ENCODE results near the gene ZBTB38.
A peak's percentile ranks its signal among the peaks of the same experiment; 100 is the strongest.

The ZBTB38 gene

DNA sequence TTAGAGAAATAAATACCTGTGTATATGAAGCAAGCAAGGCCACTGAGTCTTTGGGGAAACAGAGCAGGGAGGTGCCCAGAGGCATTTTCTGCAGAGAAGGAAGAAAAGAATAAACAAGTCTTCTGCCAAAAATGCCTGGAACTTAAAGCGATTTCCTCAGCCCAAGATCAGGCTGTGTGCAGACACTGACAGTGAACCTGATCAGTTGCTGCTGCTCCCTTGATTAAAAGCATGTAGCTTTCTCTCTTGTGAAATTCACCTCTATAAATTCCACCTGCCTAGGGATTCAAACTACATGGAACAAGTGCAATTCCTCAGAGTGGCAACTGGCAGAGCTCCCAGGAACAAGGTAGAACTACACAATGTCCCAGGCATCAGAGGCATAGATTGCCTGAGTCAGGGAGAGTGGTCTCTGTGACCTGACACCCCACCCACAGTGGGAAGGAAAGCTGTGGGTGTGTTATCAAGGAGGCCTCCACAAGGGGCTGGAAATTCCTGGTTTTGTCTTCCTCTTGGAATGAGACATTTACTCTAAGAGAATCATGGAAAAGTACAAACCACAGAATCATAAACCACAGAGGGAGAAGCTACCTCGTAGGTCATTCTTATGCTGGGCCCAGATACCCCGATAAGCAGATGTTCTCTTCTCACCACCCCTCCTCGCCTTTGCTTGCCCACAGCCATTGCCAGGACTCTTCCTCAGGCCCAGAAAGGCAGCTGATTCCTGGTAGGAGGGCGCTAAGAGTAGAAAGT, 1.8 kb upstream of the ZBTB38 start:
- no peak for DNase-seq (ENCODE audit: low spot score)

DNA sequence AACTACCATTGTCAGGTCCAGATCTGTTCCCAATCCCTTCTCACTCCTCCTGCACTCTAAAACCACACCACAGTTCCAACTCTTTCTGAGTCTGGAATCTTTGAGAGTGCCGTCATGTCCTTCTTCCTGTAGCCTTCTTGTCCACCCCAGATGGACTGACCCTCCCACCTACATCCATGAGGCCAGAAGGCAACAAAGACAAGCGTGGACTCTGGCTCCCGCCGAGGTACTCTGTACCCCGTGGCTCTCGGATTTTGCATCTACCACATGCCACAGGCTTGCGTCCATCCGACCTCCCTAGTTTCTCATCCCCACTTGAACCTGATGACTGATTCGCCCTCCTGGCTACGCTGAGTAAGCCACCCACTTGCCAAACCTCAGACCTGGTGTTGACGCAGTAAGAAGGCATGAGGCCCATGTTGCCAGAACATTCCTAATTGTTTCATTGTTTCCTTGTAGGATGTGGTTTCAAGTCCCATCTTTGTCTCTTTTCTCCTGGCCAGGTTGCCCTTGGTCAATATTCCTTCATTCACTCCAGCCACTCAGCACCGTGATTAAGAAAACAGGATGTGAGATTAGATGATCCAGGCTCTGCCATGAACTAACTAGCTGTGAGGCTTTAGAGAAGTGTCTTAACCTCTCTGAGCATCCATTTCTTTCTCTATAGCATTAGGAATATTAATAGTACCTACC, 1.1 kb upstream of the ZBTB38 start:
- no peak for DNase-seq (ENCODE audit: low spot score)

GRCh38 chr3:141368925-141369794, 856 bp downstream of the ZBTB38 start:
- no peak for DNase-seq (ENCODE audit: low spot score)

DNA sequence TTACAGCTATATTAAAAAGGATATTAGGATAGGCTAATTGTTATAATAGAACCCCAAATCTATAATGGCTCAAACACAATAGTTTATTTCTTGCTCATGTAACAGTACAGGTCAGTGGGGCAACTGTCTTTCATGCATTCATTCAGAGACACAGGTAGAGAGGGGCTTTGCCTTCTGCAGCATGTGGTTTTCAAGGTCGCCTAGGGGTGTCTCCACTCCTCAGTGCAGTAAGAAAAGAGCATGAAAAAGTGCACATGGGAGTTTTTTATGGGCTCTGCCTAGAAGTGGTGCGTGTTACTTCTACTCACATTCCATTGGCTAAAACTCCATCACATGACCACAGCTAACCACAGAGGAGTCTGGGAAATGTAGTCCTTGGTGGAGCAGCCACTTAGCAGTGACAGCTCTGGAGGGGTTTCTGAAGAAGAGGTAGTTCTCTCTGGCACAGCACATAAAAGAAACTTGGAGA, 1.8 kb downstream of the ZBTB38 start:
- peak; percentile 89 for DNase-seq (ENCODE audit: low spot score)

DNA sequence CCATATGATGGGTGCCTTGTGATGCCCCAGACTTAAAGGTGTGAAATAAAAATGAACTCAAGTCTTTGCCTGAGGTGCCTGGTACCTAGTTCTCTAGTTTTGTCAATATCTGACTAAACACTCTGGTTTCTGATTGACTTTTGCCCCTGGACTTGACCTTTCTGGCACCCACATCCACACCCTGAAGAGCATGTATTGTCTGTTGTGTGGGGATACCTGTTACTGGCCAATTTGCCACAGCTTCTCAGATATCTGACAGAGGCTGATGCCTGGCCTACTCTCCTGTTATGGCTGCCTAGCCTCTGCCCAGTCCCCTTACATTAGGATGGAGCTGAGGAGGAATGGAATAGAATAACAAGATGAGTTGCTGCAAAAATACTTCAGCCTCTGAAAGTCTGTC, 3.6 kb downstream of the ZBTB38 start:
- DNase-seq (ENCODE audit: low spot score) = no peak

GRCh38 chr3:141372656-141373055, 4.4 kb downstream of the ZBTB38 start:
- no peak for DNase-seq (ENCODE audit: low spot score)

GRCh38 chr3:141373232-141373631, 4.9 kb downstream of the ZBTB38 start:
- DNase-seq (ENCODE audit: low spot score) = no peak

GRCh38 chr3:141373768-141374526, 5.6 kb downstream of the ZBTB38 start:
- DNase-seq (ENCODE audit: low spot score) = no peak

- DNase-seq (ENCODE audit: low spot score) = no peak
Measured at GRCh38 chr3:141375381-141376301, 7.3 kb downstream of the ZBTB38 start.

- no peak for DNase-seq (ENCODE audit: low spot score)
Measured at GRCh38 chr3:141377377-141377776, 9.1 kb downstream of the ZBTB38 start.

GRCh38 chr3:141378556-141378955, 10.3 kb downstream of the ZBTB38 start:
- no peak for DNase-seq (ENCODE audit: low spot score)

DNA sequence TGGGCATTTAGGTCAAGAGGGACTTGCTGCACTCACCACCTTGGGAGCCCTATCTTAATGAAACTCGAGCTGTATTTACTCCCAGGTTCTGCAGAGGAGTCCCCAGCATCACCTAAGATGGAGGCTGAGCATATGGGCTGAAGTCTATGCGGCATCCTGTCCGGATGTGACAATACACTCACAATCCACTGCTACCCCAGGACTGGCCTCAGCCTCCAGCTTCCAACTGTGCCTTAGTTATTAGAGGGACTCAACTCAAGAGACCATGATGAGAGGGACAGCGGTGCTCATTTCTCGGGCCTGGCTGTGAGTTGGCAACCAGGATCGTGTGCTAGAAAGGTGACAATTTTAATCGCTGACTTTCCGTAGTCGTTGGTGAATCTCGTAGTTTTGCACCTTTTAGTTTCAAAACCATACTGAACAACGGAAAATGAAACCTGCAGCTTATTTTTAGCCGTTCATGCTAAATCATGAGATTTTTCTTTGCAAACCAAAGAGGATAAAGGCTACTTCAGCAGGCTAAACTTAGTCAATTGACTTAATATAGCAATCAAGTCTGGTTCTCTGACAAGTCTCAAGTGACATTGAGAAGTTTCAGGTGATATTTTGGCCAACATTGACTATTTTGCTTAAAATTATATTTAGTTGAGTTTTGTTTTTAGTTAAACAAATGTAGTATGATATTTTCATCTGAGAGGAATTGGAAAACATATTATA, 11.1 kb downstream of the ZBTB38 start:
- DNase-seq (ENCODE audit: low spot score) = peak; percentile 31

DNA sequence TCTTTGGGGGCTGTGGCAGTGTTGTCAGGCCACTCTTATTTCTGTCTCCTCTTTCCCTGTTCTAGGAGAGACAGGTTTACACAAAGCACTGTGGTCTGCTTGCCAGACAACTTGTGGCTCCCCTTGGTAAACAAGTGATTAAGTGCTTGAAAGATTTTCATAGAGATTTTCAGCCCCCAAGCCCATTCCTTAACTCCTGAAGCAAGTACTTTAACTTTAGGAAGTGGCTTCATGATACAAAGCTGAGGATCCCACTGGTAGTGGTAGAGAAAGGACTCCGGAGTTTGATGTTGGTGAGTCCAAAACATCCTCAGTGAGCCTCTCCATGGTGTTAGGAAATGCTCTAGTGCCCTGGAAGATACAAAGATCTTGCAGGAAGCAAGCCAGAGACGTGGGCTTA, 12.0 kb downstream of the ZBTB38 start:
- DNase-seq (ENCODE audit: low spot score) = no peak

GRCh38 chr3:141380987-141381386, 12.7 kb downstream of the ZBTB38 start:
- no peak for DNase-seq (ENCODE audit: low spot score)

DNA sequence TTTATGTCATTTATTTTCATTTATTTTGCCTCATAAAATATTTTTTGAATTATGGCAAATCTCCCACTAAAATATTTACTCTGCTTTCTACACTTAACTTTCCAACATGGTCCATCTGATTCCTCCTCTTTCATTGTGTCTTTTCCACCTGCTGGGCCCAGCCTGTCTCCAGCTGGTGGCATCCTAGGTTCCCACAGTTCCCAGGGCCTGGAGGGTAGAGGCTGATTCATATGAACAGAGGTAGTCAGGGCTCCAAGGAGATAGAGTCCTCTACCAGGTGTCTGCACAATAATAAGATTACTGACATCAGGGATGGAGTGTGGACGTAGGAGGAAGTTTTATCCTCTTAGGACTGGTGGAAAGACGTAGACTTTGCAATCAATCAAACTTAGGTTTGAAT, 14.3 kb downstream of the ZBTB38 start:
- no peak for DNase-seq (ENCODE audit: low spot score)

- DNase-seq (ENCODE audit: low spot score) = no peak
Measured at GRCh38 chr3:141383555-141384129, 15.3 kb downstream of the ZBTB38 start.

- no peak for DNase-seq (ENCODE audit: low spot score)
Measured at GRCh38 chr3:141384157-141384556, 15.9 kb downstream of the ZBTB38 start.

DNA sequence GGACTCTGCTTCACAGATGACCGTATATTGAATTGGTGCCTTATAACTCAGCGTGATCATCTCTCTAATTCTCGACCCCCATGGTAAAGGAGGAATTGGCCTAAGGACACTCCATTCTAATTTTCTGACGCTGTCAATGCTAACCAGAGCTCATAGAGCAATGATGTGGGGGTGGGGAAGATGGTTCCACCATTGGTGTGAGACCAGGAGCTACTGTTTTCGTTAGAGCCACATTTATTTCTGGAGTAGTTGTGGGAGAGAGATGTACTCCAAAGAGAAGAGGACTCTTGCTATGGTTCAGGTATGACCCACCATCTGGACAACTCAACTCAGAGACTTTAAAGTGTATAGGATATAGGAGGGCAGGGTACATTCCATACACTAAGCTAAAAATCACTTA, 16.3 kb downstream of the ZBTB38 start:
- no peak for DNase-seq (ENCODE audit: low spot score)

- DNase-seq (ENCODE audit: low spot score) = no peak
Measured at GRCh38 chr3:141385406-141386125, 17.3 kb downstream of the ZBTB38 start.

Measured in CD4-positive, alpha-beta T cell treated with Interleukin-15 for 4 hours (primary cell).